HS-5 (cell line): ENCODE measurements around the gene CC2D1A.
A peak's percentile ranks its signal among the peaks of the same experiment; 100 is the strongest.
"Not testable (repeated sequence)": the region's sequence is repeated elsewhere in the genome, so short reads cannot be mapped to it uniquely, and the experiment has no call there.

ENCODE experiments used
- DNase-seq: peaks from one replicate; pipeline ENCODE4 v3.0.0-alpha.2; 2012; ENCODE audit warnings: low read depth

The CC2D1A gene

DNA sequence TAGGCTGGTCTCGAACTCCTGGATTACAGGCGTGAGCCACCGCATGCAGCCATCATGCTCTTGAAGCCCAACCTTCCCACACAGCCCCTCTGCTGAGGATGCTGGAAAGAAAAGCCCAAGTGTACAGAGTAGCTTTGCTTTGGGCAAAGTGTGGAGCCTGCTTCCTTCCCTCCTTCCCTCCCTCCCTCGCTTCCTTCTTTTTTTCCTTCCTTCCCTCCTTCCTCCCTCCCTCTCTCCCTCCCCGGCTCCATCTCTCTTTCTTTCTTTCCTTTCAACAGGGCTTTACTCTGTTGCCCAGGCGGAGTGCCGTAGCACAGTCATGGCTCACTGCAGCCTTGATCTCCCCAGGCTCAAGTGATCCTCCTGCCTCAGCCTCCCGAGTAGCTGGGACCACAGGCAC is 2.7 kb downstream of the CC2D1A start:
- DNase-seq: no peak

DNA sequence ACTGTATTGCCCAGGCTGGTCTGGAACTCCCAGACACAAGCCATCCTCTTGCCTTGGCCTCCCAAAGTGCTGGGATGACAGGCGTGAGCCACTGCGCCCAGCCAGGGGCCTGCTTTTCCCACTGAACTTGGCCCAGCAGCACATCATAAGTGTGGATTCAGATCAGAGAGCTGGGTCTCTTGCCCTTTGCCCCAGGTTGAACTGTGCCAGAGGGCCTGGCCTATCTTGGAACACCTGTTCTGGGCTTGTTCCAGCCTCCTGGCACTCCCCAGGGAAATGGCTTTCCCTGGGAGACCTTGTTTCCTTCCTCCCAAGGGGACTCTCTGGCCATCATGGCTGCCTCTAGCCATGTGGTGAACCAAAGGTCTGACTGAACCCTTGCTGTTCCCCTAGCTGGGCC is 3.4 kb downstream of the CC2D1A start:
- no peak for DNase-seq

DNA sequence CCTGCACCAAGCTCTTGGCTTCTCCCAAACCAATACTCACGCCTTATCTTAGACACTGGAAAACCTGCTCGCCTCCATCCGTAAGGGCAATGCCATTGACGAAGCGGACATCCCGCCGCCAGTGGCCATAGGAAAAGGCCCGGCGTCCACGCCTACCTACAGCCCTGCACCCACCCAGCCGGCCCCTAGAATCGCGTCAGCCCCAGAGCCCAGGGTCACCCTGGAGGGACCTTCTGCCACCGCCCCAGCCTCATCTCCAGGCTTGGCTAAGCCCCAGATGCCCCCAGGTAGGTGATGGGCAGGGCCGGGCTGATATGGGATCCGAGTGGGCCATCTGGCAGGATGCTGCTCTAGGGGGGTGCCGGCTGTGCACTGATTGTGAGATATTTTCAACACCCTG is 7.4 kb downstream of the CC2D1A start:
- no peak for DNase-seq

DNA sequence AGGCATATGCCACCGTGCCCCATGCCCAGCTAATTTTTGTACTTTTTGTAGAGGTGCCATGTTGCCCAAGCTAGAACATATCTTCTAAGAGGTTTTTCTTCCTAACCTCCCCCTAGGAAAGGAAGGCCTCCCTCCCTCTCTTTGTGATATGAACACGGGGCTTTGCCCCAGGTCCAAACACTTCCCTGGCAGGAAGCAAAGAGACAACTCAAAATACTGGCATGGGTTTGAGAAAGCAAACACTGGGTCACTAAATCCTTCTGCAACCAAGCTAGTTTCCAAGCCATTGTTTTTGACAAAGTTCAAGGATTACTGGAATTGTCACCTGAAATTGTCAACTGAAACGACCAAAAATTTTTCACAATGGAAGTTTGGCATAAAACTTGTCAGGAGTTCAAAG is 8.8 kb downstream of the CC2D1A start:
- DNase-seq: no peak

DNA sequence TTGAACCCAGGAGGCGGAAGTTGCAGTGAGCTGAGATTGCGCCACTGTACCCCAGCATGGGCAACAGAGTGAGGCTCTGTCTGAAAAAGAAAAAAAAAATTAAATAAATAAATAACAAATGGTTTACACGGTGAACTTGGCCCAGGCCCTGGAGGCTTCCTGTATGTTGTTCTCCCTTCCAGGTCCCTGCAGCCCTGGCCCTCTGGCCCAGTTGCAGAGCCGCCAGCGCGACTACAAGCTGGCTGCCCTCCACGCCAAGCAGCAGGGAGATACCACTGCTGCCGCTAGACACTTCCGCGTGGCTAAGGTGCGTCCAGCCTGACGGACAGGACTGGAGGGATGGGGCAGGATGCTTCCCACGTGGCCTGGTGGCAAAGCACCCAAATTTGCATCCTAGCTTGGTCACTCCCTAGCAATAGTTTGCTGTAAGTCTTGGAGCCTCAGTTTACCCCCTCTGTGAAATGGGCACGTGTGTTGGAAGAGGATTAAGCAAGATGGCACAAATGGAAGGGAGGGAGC is 11.9 kb downstream of the CC2D1A start:
- no peak for DNase-seq

DNA sequence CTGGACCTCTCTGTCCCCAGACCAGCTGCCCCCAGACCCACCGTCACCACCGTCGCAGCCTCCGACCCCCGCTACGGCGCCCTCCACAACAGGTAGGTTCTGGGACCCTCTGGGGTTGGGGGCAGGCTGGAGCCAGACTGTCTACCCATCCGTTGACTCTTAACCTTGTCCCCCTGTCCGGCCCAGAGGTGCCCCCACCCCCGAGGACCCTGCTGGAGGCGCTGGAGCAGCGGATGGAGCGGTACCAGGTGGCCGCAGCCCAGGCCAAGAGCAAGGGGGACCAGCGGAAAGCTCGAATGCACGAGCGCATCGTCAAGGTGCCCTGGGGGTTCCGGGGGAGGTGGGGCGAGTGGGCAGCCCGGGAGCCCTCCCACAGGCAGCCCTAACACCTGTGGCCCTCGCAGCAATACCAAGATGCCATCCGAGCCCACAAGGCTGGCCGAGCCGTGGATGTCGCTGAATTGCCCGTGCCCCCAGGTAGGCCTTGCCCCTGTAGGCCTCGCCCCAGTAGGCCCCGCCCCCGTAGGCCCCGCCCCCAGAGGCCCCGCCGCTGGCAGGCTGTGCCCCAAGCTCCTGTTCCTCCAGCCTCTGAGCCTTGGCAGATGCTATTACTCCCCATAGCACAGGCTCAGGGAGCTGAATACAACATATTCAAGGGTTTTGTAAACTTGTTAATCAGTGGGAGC is 12.9 kb downstream of the CC2D1A start:
- DNase-seq: no peak

DNA sequence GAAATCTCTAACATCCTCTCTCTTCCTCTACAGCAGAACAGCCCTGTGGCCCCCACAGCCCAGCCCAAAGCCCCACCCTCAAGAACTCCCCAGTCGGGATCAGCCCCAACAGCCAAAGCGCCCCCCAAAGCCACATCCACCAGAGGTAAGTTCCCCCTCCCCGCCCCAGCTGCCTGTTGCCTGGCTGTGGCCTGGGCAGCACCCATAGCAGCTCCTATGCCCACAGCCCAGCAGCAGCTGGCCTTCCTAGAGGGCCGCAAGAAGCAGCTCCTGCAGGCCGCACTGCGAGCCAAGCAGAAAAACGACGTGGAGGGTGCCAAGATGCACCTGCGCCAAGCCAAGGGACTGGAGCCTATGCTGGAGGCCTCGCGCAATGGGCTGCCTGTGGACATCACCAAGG is 14.5 kb downstream of the CC2D1A start:
- DNase-seq: no peak

DNA sequence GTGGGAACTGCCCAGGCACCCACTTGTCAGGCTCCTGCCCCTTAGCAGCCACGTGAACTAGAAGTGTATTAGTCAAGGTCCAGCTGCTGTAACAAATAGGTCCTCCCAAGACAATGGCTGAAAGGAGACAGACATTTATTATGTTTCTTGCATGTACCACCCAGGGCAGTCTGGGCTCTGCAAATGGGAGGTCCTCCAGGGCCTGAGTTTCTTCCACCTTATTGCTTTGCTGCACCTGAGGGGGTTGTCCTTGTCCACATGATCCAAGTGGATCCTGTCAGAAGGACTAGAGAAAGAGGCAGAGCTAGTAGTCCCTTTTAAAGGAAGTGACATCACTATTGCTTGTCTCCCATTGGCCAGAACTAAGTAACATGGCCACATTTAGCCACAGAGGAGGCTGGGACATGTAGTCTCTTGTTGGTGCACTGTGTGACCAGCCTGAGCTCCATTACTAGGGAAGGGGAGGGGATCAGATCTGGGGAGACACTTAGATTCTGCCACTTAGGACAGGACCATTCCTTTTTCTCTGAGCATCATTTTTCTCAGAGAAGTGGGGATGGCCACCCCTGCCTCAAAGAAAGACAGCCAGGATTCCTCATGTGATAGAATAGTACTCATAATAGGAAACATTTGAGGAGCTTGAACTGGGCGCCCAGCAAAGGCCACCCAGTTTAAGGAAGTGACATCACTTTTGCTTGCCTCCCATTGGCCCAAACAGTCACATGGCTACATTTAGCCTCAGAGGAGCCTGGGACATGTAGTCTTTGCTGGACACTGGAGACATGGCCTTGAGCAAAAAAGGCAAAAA is 15.1 kb downstream of the CC2D1A start:
- peak; percentile 18 for DNase-seq

DNA sequence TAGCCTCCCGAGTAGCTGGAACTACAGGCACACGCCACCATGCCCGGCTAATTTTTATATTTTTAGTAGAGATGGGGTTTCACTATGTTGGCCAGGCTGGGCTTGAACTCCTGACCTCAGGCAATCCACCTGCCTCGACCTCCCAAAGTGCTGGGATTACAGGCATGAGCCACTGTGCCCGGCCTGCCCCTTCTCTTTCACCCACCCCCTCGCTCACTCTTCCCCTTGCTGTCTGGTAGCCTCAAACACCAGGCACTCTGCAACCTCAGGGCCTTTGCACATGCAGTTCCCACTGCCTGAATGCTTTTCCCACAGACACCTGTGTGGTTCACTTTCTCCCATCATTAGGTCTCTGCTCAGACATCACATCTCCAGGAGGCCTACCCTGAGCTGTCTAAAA is 16.1 kb downstream of the CC2D1A start:
- DNase-seq: not testable (repeated sequence)

DNA sequence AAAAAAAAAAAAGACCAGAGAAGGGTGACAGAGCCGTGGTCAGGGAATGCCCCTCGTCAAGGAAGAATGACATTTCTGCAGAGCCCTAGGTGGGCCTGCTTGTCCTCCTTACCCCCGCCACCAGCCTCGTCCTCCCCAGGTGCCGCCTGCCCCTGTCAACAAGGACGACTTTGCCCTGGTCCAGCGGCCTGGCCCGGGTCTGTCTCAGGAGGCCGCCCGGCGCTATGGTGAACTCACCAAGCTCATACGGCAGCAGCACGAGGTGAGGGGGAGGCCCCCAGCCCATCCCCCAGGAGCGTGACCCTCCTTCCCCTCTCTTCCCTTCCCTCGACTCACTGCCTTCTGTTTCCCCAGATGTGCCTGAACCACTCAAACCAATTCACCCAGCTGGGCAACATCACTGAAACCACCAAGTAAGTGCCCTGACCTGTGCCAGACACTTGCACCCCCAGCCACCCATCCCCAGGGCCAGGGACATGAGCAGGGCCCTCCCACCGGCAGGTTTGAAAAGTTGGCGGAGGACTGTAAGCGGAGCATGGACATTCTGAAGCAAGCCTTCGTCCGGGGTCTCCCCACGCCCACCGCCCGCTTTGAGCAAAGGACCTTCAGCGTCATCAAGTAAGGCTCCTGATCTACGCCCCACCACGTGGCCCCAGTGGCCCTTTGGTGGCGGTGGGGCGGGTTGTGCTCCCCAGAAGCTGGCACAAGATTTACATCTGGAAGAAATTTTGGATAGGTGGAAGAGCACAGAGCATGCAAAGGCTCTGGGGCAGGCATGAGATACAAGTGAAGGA is 17.4 kb downstream of the CC2D1A start:
- DNase-seq: no peak

DNA sequence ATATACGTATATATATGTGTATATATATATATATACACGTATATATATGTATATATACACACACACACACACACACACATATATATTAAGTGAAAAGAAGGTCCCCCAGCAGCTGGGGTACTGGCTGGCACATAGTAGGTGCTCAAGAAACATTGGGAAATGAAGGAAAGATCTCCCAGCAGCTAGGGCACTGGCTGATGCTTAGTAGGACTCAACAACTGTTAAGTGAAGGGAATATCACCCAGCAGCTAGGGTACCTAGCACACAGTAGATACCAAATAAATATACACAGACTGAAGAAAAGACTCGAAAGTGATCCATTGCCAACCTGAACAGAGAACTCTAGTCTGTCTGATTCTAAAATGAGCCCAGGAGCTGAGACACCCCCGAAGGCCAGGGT is 20.0 kb downstream of the CC2D1A start:
- no peak for DNase-seq

DNA sequence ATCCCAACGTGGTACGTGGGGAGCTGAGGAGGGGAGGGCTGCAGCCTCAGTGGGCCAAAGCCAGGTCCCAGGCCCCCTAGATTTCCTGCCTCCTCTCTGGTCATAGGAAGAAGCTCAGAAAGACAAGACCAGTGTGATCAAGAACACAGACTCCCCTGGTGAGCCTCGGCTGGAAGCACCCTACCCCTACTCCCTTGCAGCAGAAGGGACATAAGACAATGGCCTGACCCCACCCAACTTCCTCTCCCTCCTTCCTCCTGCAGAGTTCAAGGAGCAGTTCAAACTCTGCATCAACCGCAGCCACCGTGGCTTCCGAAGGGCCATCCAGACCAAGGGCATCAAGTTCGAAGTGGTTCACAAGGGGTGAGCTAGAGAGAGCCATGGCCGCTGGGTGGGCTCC is 20.7 kb downstream of the CC2D1A start:
- no peak for DNase-seq

DNA sequence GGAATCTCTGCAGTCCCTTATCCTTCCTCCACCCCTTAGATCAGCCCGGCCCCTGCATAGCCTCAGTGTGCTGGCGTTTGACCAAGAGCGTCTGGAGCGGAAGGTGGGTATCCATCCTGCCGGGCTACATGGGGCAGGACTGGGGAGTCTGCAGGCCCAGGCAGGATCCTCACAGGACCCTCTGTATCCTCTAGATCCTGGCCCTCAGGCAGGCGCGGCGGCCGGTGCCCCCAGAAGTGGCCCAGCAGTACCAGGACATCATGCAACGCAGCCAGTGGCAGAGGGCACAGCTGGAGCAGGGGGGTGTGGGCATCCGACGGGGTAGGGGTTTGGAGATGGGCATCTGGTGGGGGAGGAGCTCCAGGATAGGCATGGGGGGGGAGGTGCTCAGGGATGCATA is 23.3 kb downstream of the CC2D1A start:
- no peak for DNase-seq

DNA sequence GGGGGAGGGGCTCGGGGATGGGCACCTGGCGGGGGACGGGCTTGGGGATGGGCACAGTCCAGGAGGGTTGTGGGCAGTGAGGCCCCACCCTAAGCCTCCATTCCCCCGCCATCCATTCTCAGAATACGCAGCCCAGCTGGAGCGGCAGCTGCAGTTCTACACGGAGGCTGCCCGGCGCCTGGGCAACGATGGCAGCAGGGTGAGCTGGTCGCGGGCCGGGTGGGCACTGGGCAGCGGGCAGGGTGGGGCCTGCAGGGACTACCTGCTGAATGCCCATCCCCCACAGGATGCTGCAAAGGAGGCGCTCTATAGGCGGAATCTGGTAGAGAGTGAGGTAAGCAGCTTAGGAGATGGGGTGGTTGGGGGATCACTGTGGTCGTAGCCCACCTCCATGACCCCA is 24.0 kb downstream of the CC2D1A start:
- DNase-seq: no peak

DNA sequence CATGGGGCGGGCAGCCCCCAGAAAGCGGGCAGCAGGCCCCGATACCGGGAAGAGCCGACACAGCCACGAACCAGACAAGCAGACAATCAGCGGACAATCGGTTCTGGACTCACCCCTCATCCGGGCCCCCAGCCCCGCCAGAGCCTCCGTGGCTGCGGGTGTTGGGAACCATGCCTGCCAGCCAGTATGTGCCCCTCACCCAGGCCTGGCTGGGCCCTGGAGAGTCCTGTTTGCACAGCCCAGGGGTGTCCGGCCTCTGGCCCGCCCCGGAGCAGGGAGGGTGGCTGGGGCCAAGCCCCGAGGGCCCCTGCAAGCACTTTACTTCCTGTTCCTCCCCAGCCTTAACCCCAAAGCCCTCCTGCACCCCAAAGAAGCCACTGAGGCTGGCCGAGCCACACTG is 24.4 kb downstream of the CC2D1A start:
- DNase-seq: no peak

DNA sequence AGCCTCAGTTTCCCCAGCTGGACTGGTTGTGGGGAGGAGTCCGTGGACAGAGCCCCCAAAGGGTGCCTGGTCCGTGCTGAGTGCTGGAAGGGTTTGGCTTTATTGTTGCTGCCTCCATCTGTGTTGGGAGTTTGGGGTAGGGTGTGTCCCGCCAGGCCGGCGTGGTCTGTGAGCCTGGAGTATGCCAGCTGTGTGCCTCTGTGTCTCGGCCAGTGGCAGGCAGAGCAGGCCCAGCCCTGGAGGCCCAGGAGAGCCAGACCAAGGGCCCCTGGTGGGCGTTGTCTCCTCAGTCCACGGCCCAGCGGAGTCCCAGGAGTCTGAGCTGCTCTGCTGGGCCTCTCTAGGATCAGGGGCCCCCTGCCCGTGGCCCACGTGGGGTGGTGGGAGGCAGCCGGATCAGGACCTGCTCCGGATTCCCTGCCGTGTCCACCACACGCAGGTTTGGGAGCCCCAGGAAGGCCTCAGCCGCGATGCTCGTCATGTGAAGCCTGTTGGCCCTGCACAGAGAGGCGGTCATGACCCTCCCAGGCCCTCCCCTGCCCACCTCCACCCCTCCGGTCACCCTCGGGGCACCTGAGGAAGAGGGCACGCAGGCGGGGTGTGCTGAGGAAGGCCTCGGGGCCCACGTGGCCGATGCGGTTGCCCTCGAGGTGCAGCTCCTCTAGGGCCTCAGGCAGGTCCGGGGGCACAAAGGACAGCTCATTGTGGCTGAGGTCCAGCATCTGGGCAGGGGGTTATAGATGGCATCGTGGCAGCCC is 25.6 kb downstream of the CC2D1A start:
- DNase-seq: no peak

DNA sequence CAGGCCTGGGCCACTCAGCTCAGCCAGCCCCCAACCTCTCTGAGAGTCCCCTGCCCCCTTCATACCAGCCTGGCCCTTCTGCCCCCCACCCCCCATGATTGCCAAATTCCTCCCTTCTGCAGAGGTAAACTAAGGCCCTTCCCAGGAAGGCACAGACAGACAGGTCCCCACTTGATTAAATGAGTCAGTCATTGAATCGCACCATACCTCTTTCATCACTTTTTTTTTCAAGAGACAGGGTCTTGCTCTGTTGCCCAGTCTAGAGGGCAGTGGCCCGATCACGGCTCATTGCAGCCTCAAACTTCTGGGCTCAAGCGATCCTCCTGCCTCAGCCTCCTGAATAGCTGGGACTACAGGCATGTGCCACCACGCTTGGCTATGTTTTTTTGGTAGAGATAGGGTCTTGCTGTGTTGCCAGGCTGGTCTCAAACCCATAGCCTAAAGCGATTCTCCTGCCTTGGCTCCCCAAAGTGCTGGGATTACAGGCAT is 26.2 kb downstream of the CC2D1A start:
- no peak for DNase-seq

DNA sequence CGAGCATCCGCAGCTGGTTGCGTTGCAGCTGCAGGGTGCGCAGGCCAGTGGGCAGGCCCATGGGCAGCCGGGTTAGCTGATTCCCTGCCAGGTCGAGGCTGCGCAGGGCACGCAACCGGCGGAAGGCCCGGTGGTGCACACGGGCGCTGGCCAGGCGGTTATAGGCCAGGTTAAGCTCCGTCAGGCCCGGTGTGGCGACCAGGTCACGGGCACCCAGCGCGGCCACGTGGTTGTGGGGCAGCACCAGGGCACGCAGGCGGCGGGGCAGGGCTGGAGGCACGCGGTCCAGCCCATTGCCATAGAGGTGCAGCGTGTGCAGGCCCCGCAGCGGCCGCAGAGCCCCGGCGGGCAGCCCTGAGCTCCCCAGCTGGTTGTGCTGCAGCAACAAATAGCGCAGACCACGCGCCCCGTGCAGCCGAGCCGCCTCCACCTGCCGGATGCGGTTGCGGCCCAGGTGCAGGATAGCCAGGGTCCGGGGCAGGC is 27.0 kb downstream of the CC2D1A start:
- no peak for DNase-seq

DNA sequence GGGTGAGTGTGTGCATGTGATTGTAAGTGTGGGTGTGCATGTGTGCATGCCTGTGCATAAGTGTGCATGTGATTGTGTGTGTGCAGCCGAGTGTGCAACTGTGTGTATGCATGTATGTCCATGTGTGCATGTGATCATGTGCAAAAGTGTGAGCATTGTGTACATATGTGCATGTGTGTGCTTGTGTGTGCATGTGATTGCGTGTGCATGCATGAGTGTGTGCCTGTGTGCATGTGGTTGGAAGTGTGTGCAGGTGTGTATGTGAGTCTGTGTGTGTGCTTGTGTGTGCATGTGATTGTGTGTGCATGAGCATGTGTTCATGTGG is 28.7 kb downstream of the CC2D1A start:
- no peak for DNase-seq

DNA sequence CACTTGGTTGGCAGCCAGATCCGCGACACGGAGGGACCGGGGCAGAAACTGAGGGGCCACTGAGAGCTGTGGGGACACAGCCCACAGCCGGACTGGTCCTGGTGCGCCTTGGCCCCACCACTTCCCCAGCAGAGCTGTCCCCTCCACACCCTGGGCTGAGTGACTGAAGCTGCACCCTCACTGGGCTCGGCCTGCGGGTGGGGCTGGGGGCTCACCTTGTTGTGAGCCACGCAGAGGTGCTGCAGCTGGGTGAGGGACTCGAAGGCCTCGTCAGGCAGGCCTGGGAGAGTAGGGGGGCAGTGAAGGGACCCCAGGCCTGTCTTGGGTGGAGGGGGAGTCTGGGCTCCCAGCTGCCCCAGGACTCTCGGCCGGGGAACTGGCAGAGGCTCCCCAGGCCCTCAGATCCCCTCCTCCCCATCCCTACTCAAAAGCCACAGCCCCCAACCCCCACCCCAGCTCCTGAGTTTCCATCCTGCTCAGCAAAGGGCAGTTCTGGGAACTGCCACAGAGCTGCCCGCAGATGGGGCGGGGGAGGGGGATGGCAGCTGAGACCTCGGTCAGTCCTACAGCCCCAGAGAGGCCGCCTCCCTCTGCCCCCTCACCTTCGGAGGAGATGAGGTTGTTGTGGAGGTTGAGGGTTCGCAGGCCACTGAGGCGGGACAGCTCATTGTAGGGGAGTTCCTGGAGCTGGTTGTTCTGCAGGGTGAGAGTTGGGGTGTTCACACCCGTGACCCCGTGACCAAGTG is 29.9 kb downstream of the CC2D1A start:
- DNase-seq: no peak
